Ammon's horn (tissue), 1 donor: ENCODE results near the gene HECTD1.
"Not testable (repeated sequence)": the region's sequence is repeated elsewhere in the genome, so short reads cannot be mapped to it uniquely, and the experiment has no call there.

Experiments used
- DNase-seq: peaks from one replicate; pipeline ENCODE4 v3.0.0-alpha.2; 2016; ENCODE audit warnings: low spot score

HECTD1 gene

DNA sequence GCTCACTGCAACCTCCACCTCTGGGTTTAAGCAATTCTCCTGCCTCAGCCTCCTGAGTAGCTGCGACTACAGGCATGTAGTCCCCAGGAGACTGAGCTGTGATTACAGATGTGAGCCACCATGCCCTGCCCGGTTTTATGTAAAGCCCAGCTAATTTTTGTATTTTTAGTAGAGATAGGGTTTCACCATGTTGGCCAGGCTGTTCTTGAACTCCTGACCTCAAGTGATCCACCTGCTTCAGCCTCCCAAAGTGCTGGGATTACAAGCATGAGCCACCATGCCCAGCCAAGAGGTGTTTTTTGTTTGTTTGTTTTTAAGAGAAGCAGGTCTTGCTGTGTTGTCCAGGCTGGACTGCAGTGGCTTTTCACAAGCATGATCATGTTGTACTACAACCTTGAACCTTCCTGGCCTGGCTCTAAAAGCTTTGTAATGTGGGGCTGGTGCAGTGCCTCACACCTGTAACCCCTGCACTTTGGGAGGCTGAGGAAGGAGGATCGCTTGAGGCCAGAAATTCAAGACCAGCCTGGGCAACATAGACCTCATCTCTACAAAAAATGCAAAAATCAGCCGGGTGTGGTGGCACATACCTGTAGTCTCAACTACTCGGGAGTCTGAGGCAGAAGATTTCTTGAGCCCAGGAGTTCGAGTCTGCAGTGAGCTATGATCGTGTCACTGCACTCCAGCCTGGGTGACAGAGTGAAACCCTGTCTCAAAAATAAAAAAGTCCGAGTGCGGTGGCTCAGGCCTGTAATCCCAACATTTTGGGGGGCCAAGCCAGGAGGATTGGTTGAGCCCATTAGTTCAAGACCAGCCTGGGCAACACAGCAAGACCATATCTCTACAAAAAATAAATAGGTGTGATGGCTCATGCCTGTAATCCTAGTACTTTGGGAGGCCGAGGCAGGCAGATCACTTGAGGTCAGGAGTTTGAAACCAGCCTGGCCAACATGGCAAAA is 113.4 kb downstream of the HECTD1 start:
- not testable (repeated sequence) for DNase-seq

DNA sequence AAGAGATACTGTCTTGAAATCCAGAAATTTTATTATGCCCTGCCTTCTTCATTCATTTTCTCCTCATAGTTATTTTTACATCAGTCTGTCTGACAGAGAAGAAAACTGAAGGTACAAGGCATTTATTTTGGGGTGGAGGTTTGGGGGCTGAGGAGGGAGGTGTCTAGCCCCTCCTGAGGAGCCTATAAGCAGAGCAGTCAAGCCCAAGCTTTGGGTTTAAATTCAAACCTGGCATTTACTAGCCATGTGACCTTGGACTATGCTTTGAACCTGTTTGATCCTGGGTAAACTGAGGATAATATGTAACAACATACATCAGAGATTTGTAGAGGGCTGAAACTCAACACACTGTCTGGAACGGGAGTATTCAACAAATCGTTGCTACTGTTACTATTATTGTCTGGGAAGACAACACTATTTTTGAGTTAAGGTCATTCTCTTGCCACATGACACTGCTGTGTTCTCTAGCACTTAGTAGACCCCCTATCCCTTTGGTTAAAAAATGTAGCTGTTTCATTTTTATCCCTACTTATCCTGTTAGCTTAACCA is 115.4 kb downstream of the HECTD1 start:
- DNase-seq = no peak

GRCh38 chr14:31090883-31091764 is 116.5 kb downstream of the HECTD1 start:
- DNase-seq = no peak

DNA sequence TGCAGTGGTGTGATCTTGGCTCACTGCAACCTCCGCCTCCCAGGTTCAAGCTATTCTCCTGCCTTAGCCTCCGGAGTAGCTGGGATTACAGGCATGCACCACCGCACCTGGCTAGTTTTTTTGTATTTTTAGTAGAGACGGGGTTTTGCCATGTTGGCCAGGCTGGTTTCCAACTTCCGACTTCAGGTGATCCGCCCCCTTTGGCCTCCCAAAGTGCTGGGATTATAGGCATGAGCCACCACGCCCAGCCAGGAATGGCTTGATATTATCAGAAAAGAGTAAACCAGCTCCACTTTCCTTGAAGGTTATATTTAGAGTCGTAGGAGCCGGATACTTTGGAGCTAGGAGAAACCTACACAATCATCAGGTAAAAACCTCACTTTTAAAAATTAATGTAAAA is 121.1 kb downstream of the HECTD1 start:
- DNase-seq = not testable (repeated sequence)

GRCh38 chr14:31085027-31085426 is 122.6 kb downstream of the HECTD1 start:
- DNase-seq = no peak

DNA sequence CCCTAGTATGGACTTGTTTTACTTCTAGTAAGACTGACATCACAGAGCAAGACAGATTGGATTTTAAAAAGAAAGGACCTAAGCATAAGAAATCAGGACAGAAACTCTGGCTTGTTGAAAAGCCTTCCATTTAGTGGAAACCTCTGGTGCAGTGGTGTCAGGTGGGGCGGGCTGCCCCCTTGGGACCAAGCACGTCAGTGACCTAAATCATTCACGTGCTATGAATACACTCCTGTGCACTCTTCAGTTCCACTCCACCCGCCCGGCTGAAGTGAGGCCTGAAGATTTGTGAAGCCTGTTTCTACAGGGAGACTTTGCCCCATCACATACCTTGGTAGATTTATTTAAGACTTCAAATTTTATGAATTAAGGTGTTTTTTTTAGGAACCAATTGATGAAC is 123.2 kb downstream of the HECTD1 start:
- DNase-seq = no peak

GRCh38 chr14:31083781-31084180 is 123.8 kb downstream of the HECTD1 start:
- no peak for DNase-seq

DNA sequence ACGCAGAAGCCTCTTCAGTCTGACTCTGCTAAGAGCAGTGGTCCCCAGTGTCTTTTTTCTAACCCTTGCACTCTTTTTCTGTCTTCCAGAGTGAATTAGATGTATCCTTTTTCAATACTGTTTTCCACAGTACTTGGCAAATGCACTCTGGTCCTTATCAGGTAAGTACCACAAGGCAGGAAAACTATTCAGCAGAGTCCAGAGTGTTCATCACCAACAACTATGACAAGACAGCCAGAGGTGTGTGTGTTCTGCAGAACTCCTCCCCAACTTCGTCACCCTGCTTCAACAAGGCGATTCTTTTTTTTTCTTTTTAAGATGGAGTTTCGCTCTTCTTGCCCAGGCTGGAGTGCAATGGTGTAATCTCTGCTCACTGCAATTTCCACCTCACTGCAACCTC is 127.1 kb downstream of the HECTD1 start:
- DNase-seq = no peak

DNA sequence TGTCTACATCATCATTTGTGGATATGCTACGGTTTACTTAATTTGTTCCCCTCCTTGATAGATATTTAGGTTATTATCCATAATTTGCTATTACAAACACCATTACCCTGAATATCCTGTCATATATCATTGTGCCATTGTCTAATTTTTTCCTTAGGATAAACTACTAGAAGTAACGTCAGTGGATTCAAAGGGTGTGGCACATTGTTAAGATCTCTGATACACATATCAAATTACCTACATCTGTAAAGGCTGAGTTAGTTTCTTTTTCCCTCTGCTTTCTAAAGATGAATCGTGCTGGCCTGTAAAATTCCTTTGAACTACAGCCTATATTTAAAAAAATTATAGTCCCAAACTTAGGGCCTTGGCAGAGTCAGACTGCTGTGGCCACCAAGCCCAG is 127.5 kb downstream of the HECTD1 start:
- no peak for DNase-seq

DNA sequence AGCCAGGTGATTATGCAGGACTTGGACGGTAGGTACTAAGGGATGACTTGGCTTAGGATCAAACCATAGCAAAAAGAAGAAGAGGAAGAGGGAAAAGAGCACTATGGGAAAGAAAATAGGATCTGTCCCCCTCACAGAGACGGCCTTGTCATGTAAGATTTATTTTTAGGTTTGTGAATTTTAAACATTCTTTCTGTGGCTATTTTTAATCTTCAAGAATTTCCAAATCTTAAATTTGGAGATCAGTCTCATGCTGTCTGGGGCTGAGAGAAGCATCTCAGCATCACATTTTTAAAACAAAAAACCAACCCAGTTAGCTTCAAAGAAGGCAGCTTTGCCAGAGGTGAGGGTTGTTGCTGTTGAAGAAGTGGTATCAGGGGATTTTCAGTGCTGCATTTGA is 128.8 kb downstream of the HECTD1 start:
- no peak for DNase-seq

GRCh38 chr14:31075144-31075543 is 132.4 kb downstream of the HECTD1 start:
- no peak for DNase-seq

DNA sequence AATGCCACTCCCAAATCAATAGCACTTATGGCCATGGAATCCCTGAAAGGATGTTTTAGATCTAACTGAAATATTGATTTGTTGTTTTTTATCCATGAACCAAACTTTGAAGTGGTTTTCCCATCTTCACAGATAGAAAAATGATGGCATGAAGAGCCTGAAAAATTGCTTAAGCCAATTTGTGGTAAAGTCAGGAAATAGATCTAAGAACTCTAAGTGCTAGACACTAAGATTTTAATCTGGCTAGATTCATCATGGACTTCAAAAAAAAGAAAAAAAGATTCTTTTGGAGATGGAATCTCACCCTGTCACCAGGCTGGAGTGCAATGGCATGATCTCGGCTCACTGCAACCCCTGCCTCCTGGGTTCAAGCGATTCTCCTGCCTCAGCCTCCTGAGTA is 136.4 kb downstream of the HECTD1 start:
- no peak for DNase-seq

DNA sequence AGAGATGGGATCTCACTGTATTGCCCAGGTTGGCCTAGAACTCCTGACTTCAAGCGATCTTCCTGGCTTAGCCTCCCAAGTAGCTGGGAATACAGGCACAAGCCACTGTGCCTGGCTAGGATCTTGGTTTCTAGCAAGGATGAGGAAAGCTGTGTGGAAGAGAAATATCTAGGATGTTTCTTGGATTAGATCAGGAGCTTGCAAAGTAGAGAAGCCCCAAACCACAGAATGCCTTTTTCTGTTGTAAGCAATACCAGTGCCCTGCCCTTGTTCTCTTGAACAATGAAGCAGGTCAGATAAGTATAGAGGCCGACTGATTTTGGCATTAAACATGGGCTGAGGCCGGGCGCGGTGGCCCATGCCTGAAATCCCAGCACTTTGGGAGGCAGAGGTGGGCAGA is 137.2 kb downstream of the HECTD1 start:
- DNase-seq = no peak

DNA sequence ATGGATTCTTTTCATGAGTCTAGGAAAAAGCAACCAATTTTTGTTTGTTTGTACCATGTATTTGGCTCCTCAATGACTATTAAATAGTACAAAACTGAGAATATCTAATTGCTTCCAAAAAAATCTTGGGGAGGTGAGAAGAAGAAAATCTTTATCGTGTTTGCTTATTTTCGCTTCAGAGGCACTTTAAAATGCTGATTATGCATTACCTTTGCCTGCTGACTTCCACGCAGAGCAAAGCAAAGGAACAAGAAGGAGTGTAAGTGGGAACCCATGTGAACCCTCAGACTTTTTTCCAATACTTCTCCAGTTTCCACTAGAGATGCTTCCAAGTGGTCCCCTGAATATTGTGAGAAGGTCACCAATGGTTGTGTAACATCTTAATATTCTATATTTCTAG is 138.2 kb downstream of the HECTD1 start:
- no peak for DNase-seq

DNA sequence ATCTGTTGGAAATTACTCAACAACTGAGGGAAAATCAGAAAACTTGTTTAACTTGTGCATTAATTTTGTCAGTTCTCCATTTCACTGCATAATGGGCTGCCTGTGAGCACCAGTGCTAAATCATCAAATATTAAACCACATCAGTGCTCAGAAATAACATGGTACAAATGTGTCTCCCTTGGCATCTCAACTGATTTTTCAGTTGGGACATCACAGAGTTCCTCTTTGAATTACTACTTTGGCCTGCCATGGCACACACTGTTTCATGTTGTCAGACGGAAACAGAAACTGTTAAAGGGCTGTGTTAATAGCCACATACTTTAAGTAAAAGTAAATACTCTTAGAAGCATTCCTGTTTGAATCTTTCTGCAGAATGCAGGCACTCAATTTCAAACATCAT is 139.4 kb downstream of the HECTD1 start:
- DNase-seq = no peak

GRCh38 chr14:31062908-31063307 is 144.7 kb downstream of the HECTD1 start:
- not testable (repeated sequence) for DNase-seq

- DNase-seq = no peak
Measured at GRCh38 chr14:31060253-31060875, 147.2 kb downstream of the HECTD1 start.

- DNase-seq = peak; percentile 7
Measured at GRCh38 chr14:31059152-31059924, 148.3 kb downstream of the HECTD1 start.

DNA sequence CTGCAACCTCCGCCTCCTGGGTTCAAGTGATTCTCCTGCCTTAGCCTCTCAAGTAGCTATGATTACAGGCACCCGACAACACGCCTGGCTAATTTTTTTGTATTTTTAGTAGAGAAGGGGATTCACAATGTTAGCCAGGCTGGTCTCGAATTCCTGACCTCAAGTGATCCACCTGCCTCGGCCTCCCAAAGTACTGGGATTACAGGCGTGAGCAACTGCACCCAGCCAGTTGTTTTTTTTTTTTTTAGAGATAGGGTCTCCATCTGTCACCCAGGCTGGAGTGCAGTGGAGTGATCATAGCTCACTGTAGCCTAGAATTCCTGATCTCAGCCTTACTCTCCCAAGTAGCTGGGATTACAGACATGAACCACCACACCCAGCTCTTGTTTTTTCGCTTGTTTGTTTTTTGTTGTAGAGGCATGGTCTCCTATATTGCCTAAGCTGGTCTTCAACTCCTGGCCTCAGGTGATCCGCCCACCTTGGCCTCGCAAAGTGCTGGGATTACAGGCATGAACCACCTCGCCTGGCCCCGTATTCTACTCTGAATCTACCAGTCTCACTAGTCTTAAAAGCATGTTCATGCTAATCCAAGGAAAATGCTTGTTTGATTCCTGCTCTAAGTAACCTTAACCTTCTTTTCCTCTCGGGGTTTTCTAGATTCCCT is 149.8 kb downstream of the HECTD1 start:
- DNase-seq = no peak

- no peak for DNase-seq
Measured at GRCh38 chr14:31057035-31057434, 150.6 kb downstream of the HECTD1 start.
